NCI-H1092 (cell line): ENCODE measurements around the gene DPP7.

Experiments used
- DNase-seq: peaks from one replicate; lab custom pipeline; 2025; lab: John Stamatoyannopoulos, UW

The DPP7 gene

DNA sequence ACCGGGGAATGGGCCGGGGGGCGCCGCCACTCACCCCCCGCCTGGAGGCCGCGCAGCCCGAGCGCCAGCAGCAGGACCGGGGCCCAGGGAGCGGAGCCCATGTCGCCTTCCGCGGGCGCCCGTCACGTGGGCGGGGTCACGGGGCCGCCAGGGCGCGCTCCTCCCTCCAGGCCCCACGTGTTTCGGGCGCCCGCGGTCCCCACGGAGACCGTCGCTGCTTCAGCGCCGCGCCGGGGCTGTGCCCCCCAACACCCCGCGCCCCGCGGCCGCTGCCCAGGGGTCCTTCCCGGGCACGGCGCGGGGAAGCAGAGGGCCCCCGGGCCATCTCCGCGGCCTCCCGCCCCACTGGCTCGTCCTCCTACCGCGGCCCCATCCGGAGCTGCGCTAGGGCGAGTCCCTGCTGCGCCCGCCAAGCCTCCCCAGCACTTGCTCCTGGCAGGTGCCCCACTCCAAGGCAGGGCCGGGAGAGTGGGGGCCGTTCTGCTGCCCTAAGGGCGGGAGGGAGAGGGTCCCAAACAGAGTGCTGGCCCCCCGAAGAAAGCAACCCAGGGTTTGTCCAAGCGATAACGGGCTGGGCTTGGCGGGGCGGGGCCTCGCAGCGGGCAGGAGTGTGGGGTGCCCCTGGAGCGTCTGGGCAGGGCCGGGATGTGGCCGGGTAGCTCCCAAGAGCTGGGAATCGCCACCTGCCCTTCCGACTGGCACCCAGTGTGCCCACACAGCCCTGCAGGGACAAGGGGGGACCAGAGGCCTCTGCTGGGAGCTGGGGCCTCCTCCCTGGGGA, at the start of gene DPP7:
DPP7 (minus strand) TSS at position 121 of the 781 bp plus-strand sequence; CDS start at position 101, 20 bp downstream.
- no peak for DNase-seq

DNA sequence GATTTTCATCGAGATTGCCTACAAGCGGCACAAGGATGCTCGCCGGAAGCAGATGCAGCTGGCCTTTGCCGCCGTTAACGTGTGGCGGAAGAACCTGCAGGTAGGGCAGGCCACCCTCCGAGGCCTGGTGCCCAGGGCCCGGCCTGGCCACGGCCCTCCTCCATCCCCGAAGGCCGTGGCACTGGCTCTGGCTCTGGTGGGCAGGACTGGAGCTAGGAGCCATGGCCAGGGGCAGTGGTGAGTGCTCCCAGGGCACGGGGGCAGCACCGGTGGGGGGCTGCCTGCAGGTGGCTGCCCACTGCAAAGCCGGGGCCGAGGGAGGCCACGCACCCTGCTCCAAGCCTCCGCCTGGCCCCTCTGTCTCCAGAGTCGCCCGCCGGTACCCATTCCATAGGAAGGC, 49.3 kb upstream of the DPP7 start:
- no peak for DNase-seq

DNA sequence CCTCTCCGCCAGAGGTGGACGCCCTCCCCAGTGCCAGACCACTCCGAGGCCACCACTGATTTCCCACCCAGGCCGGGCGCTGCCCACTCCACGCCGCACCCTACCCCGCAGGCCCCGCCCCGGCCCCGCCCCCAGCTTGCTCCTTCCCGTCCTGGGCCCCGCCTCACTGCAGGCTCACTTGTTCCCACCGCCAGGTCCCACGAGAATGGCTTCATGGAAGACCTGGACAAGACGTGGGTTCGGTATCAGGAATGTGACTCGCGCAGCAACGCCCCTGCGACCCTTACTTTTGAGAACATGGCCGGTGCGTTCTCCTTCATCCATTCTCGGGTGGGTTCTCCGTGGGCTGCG, 48.8 kb upstream of the DPP7 start:
- DNase-seq: no peak

DNA sequence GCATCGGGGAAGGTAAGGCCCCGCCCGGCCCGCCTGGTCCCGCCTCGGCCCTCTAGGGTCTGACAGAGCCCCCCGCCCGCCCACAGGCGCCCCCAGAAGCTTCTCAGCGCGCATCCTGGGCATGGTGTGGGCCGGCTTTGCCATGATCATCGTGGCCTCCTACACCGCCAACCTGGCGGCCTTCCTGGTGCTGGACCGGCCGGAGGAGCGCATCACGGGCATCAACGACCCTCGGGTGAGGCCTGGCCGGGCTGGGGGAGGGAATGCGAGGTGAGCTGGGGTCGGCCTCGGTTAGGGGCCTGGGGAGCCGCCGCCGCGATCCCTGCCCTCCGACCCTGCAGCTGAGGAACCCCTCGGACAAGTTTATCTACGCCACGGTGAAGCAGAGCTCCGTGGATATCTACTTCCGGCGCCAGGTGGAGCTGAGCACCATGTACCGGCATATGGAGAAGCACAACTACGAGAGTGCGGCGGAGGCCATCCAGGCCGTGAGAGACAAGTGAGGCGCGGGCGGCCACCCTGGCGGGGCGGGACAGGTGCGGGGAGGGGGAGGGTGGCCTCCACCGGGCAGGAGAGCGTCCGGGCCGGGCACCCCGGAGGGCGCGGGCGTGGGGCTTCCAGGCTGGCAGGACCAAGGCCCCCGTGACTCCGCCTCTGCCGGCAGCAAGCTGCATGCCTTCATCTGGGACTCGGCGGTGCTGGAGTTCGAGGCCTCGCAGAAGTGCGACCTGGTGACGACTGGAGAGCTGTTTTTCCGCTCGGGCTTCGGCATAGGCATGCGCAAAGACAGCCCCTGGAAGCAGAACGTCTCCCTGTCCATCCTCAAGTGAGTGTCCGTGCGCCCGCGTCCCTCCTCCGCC, 48.2 kb upstream of the DPP7 start:
- DNase-seq: no peak

DNA sequence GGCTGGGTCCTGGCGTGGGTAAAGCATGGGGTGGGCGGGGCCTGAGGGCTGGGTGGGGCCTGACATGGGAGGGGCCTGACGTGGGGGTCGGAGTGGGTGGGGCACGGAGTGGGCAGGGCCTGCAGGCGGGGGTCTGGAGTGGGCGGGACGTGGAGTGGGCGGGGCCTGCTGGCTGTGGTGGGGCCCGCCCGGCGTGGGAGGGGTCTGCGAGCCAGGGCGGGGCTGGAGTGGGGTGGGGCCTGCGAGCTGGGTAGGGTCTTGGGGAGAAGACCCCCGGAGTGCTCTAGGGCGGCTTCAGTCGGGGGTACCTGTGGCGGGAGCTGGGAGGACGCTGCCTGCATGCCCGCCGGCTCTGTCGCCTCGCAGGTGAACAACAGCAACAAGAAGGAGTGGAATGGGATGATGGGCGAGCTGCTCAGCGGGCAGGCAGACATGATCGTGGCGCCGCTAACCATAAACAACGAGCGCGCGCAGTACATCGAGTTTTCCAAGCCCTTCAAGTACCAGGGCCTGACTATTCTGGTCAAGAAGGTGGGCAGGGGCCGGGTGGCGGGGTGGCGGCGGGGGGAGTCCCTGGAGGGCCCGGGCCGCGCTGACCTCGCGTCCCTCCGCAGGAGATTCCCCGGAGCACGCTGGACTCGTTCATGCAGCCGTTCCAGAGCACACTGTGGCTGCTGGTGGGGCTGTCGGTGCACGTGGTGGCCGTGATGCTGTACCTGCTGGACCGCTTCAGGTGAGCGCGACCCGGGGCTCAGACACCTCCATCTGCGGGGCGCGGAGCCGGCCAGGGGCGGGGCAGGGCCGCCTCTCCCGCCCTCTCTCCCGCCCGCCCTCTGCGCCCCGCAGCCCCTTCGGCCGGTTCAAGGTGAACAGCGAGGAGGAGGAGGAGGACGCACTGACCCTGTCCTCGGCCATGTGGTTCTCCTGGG, 47.3 kb upstream of the DPP7 start:
- DNase-seq: no peak

DNA sequence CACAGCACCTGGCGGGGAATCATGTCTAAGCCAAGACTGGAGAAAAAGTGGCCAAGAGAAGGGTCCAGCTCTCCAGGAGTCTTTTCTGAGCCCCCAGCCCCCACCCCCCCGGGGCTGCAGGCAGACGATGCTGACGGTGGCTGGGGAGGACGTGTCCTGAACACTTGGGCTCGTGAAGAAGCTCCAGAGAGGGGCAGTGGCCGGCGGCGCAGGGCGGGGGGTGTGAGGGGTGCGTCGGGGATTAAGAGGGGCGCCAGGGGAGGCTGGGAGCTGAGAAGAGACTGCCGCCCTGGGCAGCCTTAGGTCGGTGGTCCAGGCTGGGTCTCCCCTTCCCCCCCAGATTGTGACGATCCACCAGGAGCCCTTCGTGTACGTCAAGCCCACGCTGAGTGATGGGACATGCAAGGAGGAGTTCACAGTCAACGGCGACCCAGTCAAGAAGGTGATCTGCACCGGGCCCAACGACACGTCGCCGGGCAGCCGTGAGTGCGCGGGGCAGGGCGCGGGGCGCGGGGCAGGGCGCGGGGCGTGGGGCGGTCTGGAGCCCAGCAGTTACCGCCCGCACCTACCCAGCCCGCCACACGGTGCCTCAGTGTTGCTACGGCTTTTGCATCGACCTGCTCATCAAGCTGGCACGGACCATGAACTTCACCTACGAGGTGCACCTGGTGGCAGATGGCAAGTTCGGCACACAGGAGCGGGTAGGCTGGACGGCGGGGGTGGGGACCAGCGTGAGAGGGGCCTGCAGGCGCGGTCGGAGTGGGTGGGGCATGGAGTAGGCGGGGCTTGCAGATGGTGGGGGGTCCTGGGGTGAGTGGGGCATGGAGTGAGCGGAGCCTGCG, 46.4 kb upstream of the DPP7 start:
- no peak for DNase-seq

DNA sequence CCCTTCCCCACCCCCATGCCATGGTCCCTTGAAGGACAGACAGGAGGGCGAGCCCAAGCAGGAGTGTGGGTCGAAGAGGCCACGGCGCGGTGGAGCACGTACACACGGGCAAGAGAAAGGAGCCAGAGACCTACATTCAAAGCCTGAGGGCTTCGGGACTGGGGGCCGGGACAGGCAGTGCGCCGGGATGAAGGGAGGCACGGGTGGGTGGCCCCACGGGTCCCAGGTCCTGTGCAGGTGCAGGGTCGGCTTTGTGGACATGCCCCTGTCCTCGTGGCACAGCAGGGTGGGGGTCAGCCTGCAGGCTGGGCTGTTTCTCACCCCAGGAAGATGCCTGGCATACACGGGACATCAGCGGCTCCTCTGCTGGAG, 45.5 kb upstream of the DPP7 start:
- DNase-seq: no peak

DNA sequence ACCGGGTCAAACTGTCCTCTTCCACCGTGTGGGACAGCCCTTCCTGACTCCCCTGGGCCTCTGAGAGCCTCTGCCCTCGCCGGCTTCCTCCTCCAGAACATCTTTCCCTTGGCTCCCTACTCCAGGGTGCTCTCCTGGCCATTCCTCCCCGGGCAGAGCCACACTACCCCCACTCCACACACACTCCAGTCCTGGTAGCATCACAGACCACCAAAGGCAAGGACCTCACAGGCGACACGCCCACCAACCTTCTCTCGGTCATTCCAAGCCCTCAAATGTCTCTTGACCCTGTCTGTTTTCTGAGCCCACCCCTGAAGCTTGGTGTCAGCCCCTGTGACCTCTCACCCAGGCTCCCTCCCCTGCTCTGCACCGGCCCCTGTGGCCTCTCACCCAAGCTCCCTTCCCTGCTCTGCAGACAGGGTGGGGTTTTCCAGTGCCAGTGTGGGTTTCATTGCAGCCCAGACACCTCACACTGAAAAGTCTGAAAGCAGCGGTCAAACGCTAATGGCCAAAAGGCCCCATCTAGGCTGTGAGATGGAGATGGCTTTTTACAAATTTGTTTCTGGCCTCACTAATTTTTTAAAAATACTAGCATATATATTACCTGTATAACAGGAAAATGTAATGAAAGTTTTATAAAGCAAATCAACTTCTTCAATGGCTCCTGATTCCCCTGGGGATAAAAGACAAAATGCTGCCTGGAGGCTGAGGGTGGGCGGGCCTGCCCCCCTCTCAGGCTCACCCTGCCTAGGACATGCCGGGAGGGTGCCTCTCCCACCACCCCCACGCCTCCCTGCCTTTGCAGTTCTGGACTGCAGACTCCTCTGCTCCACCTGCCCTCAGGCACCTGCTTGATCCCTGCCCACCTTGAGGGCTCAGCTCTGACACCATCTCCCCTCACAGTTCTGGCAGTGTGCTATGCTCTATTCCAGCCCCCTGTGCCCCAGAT, 44.8 kb upstream of the DPP7 start:
- no peak for DNase-seq

DNA sequence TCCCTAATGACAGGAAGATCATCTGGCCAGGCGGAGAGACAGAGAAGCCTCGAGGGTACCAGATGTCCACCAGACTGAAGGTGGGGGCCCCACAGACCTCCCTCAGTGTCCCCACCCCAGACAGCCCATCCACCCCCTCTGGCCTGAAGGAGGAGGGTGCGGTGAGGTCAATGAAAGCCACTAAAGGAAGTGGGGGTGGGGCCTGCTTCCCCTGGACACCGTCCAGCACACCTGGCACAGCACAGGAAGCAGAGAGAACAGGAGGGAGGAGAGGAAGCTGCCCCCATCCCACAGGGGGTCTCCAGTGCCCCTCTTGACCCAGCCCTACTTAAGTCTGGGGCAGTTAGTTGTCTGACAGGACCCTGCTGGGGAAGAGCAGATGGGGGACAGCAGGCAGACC, 44.1 kb upstream of the DPP7 start:
- no peak for DNase-seq

DNA sequence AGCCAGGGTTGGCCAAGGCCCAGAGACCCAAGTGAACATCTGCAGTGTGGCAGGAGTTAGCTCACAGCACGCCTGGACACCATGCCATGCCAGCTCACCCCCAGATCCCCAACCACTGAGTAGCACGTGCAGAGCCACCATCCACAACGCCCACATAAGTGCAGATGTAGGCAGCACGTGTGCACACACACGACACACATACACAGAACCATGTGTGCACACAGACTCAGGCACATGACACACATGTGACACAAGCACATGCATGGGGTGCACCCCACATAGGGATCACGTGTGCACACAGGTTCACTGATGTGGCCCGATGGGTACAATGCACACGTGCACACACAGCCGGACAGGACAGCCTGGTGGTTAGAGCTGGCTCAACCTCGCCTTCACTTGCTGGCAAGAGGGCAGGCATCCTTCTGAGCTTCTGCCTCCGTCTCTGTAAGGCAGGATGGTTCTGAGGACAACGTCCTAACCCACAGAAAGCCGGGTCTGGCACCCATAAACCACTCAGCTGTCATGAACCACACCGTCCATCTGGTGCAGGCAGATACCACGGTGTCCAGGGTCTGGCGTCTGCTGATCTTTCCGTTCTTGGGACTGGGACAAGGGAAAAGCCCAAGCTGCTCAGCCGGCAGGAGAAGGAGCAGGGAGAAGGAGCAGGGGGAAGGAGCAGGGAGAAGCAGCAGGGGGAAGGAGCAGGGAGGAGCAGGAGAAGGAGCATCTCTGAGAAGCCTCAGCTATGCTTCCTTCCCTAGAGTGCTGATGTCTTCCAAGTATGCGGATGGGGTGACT, 43.3 kb upstream of the DPP7 start:
- DNase-seq: no peak

DNA sequence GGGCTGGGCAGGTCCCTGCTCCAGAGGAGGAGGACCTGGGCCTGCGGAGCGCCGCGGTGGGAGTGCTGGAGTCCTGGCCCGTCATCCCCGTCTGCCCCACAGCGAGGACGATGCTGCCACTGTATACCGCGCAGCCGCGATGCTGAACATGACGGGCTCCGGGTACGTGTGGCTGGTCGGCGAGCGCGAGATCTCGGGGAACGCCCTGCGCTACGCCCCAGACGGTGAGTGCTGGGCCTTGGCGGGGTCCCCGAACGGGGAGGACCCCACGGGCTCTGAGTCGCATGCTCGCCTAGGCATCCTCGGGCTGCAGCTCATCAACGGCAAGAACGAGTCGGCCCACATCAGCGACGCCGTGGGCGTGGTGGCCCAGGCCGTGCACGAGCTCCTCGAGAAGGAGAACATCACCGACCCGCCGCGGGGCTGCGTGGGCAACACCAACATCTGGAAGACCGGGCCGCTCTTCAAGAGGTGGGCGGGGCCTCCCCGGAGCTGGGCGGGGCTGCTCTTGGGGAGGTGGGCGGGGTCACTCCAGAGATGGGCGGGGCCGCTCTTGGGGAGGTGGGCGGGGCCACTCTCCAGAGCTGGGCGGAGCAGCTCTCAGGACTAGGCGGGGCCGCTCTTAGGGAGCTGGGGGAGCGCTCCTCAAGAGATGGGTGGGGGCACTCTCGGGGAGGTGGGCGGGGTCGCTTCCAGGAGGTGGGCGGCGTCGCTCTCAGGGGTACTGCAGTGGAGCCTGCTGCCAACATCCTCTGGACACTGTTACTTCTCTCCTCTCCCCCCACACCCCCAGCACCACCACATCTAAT, 42.2 kb upstream of the DPP7 start:
- DNase-seq: no peak

DNA sequence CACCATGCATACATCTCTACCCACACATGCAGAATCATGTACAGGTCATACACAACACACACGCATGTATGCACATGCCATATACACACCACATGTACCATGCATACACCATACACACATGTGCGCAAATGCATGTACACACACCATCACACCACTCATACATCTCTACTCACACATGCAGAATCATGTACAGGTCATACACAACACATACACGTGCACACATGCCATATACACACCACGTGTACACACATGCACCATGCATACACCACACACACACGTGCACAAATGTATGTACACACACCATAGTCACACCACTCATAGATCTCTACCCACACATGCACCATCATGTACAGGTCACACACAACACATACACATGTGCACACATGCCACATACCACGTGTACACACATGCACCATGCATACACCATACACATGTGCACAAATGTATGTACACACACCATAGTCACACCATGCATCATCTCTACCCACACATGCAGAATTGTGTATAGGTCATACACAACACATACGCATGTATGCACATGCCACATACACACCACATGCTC, 38.4 kb upstream of the DPP7 start:
- no peak for DNase-seq

DNA sequence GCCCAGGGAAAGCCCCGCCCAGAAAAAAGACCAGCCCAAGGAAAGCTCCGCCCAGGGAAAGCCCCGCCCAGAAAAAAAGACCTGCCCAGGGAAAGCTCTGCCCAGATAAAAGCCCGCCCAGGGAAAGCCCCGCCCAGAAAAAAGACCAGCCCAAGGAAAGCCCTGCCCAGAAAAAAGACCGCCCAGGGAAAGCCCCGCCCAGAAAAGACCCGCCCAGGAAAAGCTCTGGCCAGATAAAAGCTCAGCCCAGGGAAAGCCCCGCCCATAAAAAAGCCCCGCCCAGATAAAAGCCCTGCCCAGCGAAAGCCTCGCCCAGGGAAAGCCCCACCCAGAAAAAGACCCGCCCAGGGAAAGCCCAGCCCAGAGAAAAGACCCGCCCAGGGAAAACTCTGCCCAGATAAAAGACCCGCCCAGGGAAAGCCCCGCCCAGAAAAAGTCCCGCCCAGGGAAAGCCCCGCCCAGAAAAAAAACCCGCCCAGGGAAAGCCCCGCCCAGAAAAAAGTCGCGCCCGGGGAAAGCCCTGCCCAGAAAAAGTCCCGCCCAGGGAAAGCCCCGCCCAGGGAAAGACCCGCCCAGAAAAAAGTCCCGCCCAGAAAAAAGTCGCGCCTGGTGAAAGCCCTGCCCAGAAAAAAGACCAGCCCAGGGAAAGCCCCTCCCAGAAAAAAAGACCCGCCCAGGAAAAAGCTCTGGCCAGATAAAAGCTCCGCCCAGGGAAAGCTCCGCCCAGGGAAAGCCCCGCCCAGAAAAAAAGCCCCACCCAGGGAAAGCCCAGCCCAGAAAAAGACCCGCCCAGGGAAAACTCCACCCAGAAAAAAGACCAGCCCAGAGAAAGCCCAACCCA, 36.3 kb upstream of the DPP7 start:
- no peak for DNase-seq

DNA sequence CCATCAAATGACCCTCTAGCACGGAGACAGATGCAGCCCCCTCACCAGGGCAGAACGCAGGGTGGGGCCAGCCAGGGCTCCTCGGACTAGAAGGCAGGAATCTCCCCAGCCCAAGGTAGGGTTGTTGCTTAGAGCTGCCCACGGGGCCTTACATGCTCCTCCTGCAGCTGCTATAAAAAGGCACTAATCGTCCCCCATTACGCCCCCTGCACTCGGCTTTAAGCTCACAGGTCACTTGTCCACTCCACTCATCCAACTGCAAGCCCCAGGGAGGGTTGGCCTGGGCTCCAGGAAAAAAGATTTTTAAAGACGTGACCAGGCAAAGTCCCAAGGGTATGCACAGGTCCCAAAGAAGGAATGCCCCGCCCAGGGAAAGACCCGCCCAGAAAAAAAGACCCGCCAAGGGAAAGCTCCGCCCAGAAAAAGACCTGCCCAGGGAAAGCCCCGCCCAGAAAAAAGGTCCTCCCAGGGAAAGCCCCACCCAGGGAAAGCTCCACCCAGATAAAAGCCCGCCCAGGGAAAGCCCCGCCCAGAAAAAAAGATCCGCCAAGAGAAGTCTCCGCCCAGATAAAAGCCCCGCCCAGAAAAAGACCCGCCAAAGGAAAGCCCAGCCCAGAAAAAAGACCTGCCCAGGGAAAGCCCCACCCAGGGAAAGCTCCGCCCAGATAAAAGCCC, 35.5 kb upstream of the DPP7 start:
- no peak for DNase-seq

DNA sequence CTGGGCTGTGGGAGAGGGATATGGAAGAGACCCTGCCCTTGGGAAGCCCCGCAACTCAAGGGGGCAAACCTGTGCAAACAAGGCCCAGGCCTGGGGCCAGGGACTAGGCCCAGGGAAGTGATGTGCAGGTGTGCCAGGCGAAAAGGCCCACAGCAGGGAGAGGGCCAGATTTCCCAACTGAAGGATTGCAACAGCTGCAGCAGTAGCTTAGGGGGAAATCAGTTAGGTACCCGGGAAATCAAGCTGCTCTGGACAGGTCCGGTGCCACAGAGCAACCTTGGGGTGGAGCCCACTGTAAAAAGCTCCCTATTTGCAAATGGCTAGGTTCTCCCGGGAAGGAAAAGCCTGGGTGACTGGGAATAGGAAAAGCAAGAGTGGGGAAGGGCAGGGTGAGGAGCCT, 34.8 kb upstream of the DPP7 start:
- no peak for DNase-seq

DNA sequence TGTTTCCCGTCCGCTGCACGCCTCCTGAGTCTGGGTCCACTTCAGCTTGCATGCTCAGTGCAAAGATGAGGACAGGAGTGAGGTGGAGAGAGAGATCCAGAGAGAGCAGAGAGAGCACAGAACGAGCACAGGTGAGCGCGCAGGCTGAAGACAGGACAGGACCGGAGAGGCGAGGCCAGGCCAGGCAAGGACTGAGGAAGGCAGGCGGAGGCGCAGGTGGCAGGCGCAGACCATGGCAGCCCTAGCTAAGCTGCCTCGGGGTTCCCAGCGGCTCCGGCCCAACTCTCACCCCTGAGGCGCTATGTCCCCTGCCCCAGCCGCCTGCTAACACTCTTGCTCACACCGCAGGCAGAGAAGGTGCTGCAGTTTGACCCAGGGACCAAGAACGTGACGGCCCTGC, 34.1 kb upstream of the DPP7 start:
- no peak for DNase-seq

DNA sequence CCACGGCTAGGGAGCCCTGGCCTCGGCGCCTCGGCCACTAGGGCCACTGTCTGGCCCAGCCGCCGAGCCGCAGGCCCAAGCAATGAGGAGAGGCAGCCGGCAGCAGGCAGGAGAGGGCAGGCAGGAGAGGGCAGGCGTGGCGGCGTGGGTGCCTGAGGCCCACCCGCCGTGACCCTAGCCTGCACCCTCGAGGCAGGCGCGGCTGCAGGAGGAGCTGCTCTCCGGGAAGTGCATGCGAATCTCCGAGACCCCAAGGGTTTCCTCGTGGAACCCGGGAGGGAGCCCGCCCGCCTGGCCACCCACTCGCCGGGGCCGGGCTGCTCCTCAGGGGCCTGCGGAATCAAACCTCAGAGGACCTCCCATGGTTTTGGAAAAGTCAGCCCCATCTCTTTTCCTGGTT, 33.7 kb upstream of the DPP7 start:
- DNase-seq: no peak
